SH-SY5Y (cell line): ENCODE results near the gene ABCD4.

Experiments
- GATA2 ChIP-seq: IDR thresholded peaks from 2 replicates; pipeline ENCODE4 v1.6.1; 2011; ENCODE audit warnings: mild to moderate bottlenecking, low read depth, low read length
- GATA3 ChIP-seq: IDR thresholded peaks from 2 replicates; pipeline ENCODE4 v1.6.1; 2011; ENCODE audit warnings: low read depth, mild to moderate bottlenecking, low read length, moderate library complexity

DNA sequence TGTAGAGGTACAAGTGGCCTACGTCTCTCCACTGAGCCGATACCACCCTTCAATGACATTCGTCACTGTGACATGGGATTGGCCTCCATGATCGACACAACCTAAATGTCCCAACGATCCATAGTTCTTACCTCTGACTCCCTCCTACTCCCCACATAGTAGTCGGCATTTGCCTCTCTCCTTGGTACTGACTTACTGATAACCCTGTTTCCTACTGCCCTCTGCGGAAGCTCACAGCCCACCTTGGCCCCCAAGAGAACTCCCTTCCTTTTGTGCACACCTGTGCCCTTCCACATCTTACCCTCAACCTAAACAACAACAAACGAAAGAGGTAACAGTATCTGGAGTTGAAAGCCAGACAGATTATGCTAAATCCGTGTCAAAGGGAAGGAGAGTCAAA is 39.6 kb downstream of the ABCD4 start:
- TF ChIP-seq GATA3 (no peak), GATA2 (no peak)
